GM18907 (cell line): ENCODE measurements around the gene SLC12A7.

Experiments
- ATAC-seq: cut with Tn5 transposase; IDR thresholded peaks from one replicate; pipeline ENCODE4 v1.9.1; 2021; ENCODE audit warnings: mild to moderate bottlenecking, moderate library complexity; ENCODE audit not compliant: unreplicated experiment

SLC12A7 gene

DNA sequence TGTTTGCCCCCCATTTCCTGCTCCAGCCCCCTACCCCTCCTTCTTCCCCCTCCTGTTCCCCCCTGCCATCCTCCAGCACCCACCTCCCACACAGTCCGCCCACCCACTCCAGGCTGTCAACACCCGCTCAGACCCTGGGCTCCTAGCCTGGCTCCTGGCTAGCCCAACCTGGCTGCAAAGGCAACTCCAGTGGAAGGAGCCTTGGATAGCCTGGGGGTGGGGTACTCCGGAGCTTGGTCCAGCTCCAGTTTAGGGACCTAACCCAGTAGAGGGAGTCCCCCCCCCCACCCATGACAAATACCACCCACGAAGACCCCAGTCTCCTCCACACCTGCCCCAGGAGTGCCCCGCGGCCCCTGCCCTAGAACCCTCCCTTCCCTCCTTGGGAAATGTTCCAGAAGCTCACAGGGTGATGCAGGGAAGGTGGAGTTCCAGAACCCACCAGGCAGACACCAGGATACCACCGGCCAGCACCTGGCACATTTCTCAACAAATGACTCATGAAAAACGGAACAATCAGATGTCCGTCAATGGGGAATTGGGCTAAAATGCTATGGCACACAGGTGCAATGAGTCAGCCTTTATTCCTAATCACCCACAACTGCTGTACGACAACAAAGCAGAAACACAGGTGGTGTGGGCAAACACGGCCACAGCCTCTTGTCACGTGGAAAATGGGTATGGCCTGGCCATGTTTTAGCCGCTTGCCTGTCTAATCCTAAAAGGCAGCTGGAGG, 901 bp upstream of the SLC12A7 start:
- no peak for ATAC-seq

DNA sequence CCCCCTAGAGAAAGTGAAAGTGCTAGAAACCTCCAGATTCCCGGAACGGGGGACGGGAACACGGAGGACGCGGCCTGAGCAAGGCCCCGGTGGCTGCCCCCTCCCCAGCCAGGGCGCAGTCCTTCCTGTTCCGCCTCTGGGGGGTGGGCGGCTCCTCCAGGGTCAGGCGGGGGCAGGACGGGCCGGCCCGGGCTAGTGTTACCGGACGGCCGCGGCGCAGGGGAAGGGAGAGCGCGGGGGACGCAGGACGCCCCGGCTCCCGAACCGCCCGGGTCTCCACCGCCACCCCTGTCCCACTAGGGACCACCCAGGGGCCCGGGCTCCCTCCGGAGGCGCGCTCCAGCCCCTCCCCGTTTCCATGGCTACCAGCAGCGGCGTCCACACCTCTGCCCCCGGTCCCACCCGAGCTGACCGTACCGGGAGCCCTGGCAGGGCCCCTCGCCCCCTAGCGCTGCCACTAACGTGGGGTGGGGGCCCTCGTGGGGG, 579 bp downstream of the SLC12A7 start:
- ATAC-seq = peak; percentile 30

DNA sequence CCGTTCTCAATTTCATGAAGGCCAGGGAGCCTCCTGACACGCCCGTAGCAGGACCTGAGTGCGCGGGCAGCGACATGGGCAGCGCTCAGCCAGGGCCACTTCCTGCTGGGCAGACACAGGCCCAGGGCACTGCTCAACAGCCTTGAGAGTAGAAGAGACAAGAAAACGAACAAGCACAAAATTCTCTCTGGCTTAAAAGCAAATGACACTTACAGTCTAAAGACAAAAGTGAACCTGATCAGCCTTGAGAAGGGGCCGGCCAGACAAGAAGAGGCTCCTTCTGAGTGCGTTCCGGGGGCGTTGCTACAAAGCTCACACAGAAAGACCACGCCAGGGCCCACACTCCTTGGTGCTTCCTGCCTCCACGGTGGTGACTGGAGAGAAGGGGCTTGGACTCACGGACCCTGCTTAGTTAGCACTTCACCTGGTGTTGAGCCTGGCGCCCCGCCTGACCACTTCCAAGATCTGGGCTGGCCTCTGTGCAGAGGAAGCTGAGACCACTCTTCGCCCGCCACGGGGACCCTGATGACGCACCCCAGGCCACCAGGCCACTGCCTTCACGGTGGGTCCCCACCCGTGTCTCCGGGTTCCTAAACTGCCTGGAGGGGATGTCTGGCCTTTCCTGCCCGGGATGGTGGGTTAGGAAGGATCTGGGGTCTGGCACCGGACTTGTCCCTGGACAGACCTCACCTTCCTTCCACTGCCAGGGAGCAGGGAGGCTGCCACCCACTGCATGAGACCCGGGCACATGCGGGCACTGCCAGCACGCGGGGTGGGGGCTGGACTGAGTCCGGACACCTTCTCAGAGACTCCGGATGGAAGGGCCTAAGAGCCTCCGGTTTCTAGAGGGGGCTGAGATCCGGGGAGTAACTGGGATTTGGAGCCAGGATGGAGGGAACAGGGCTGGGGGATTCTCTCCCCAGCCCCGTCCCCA, 1.3 kb downstream of the SLC12A7 start:
- peak; percentile 12 for ATAC-seq

DNA sequence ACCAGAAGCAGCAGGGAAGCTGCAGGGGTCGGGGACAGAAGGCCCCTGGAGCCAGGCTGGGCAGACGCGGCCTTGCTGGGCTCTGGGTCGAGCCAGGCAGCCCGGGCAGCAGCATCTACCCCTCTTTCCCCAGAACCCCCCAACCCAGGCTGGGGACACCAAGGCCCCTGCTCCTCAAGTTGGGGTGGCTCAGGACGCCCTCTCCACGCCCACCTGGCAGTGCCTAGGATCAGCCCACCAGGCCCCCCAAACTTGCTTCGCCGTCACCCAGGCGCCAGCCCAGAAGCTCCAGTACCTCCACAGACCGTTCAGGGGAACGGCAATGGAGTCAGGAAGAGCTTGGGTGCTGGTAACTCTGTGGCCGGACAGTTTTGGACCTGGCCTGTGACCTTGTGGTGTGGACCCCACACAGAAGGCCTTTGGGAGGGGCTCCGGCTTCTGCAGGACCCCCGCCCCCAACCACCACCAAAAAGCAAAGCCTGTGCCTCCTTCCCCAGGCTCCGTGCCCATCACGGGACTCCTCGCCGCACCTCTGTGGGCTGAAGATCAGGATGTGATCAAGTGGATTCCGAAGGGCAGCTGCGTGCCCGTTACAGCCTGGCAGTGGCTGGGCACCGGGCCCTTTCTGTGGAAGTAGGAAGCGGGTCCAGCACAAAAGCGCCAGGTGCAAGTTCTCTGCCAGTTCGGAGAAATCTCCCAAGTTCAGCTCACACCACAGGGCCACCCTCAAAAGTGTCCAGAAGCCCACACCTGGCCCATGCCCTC, 2.1 kb downstream of the SLC12A7 start:
- no peak for ATAC-seq

DNA sequence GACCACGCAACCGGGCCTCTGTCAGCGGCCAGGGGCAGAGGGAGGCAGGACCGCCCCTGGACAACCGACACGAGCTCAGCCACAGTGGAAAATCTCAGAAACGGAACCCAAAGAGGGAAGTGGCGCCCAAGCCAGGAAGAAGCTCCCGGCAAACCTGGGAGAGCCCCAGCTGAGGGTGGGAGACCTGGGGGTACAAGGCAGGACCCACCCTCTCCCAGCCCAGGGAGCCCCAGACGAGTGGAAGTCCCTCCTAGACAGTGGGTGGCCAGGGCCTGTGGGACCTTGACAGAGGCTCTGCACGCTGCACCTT, 3.0 kb downstream of the SLC12A7 start:
- ATAC-seq = no peak

DNA sequence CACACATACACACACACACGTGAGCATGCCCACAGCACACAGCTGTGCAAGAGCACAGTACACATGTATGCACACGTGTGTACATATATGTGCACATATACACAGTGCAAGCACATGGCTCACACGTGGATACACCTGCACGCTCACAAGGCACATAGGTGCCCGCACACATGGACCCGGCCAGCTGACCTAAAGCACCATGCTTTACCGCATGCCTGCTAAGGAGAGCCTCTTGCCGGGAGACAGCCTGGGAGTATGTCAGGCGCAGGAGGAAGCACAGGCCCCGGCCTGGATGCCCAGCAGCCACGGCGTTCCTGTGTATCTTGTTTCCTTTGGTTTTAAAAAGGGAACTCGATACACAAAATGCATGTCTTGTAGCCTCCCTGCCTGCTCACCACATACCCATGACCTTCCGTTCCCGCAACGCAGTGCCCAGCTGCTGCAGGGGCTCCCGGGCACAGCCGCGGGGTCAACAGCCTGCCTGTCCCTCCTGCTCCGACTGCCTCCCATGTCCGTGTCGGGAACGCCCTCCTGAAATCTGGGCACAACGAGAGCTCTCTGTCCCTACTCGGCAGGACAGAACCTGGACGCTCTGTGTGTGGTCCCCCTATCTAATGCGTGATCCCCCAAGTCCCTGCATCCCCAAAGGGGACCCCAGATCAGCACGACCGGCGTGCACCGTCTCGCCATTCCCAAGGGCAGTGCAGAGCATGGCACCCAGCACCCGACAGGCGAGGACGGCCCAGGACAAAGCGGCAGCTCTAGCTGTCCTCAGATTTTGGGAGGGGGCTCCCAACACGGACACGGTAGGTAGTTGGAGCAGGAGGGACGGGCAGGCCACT, 3.6 kb downstream of the SLC12A7 start:
- no peak for ATAC-seq

DNA sequence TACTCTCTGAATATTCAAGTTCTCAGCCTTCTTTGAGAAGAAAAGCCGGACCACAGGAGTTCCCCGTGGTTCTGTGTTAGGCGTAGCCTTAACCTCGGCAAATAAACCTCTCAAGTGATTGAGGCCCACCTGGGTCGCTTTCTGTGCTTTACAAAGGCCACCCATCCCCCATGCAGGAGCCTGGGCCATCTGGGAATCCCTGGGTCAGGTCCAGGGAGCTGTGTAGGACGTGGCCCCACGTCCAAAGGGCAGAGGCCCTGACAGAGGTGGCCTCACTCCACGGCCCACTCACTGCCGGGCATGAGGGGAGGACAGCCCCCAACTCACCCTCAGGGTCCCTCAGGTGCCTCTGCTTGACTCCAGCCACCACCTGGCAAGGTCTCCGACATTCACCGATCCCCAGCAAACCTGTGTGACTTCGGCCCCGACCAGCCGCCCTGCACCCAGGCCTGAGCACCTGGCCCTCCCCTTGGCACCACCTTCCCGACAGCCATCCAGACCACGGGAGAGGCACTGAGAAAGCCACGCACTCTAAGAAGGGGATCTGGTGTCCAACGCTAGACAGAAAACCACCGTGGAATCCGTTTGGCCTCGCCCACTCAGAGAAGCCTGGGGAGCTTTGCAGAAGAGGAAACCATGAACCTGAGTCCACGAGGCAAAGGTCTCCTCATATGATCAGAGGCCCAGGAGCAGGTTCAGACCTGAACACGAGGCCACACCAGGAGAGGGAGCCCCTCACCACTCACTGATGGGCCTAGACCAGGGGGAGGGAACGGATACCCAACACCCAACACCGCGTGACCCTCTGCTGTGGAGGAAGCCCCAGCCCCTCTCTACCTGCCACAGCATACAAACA, 4.5 kb downstream of the SLC12A7 start:
- no peak for ATAC-seq

DNA sequence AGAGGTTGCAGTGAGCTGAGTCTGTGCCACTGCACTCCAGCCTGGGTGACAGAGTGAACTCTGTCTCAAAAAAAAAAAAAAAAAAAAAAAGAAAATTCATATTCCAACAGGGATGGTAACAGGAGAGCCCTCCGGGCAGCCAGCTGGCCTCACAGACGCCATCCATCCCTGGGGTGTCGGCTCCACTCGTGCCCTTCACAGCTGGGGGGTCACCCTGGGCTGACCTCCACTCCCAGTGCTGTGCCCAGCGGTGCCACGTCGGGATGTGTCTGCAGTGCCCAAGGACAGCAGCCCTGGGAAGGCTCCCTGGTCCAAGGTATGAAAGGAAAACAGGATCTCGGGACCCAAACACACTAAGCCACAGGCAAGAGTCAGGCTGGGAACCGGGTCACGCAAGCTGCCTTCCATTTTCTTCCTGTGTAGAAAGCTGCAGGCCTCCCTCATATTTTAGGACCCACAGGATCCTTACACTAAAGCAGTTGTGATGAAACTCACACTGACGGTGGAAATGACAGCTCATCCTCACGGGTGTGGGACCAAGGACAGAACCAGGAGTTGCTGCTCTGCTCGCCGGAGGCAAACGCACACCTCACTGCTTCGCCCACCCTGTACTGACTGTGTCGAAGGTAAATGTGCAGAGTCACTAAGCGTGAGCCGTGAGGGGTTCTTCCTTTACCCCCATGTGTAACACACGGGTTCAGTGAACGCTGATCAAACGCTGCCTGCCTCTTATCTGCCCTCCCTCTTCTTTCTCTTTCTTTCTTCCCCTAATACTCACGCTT, 5.3 kb downstream of the SLC12A7 start:
- ATAC-seq = no peak

DNA sequence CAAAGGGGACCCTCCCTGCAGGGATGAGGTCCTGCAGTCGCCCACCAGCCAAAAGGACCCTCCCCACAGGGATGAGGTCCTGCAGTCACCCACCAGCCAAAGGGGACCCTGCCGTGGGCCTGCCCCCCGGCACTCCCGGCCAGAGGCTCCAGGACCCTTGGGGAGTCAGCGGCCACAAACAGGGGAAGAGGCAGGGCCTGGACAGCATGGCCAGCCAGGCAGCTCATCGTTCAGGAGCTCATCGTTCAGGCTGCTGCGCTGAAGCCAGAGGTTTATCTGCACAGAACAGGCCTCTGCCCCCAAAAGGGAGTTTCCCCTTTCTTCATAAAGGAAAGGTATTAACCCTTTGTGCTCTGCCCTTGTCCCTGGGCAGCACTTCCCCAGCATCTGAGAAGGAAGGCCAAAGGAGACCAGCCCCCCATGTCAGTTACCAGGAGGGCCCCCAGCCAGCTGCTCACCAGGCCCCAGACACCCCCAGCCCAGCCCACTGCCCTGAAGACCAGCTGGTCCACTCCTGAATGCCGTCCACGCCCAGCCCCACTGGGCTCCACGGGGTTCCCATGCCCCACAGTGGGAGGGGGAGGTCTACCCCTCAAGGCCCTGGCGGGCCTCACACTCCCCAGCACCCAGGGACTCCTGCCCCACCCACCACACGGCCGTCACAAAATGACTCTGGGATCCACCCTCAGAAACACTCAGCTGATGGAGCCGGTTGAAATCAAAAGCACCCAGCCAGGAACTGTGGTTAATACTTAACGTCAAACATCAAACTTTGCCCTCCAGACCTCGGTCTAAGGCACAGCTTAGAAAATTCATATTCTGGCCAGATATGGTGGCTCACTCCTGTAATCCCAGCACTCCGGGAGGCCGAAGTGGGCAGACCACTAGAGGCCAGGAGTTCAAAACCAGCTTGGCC, 6.3 kb downstream of the SLC12A7 start:
- peak; percentile 63 for ATAC-seq

DNA sequence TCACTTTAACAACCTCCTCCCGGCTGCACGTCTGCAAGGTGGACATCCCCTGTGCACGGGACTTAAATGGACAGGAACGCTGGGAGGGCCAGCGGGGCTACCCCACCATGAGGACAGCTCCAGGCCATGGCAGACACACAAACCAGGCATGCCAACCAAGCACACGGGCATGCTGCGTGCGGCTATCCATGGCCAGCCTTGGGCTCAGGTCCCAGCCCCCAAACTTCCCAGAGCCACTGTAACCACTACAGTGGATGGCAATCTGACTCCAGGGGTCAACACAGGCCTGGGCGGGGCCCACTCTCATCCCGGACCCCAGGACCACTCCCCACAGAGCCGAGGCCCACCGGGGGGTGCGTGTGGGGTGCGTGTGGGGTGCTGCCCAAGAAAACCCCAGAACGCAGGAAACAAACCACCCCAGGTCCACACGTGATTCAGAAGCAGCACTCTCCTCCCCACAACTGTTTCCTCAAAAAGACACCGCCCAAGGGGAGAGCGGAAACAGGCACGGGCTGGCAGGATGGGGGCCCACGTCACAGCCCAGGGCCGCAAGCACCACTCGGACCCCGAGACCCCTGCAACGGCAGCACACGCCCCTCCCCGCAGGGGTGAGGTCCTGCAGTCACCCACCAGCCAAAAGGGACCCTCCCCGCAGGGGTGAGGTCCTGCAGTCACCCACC, 7.4 kb downstream of the SLC12A7 start:
- ATAC-seq = peak; percentile 35

DNA sequence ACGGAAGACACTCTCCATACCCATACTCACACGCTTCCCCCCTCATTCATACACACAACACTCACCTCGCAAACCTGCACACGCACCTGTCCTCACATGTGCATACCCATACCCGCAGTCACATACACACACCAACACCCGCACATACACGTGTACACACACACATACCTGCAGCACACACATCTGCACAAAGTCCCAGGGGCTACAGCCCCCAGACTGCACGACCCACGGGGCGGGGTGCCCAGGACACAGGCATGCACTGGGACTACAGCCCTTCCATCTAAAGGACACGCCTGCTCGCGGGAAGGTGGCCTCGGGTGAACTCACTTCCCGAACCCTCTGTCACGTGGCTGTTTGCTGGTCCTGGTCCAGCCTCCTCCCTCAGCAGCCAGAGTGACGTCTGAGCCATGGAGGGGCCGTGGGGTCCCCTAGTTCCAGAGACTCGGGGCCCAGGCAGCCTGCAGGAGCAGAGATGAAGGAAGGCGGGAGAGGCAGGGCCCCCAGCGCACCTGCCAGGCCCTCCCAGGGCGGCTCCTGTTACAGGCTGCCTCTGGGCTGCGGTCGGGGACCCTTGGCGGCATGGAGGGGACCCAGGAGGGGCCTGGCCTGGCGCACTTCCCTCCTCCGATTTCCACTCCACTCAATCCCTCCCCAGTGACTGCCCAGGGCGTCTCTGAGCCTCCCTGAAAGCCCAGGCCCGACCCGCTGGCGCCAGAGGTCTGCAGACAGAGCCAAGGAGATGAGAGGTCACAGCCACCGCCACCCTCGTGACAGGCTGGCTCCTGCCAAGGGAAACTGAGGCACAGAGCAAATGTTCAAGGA, 8.1 kb downstream of the SLC12A7 start:
- no peak for ATAC-seq

DNA sequence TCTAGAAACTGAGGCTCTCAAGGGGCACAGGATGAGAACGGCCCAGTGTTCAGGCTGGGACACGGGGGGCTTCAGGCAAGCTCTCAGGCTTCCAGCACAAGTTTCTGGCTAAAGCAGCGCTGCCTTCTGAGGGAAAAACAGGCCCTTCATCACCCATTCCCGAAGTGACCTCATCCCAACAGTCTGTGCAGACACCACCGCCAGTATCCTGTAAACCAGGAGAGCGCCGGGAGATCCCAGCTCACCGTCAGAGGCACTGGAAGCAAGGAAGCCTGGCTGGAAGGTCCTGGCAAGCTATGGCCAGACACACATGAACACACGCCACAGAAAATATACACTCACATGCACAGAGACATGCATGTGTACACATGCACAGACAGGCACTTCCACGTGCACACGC, 8.8 kb downstream of the SLC12A7 start:
- no peak for ATAC-seq

DNA sequence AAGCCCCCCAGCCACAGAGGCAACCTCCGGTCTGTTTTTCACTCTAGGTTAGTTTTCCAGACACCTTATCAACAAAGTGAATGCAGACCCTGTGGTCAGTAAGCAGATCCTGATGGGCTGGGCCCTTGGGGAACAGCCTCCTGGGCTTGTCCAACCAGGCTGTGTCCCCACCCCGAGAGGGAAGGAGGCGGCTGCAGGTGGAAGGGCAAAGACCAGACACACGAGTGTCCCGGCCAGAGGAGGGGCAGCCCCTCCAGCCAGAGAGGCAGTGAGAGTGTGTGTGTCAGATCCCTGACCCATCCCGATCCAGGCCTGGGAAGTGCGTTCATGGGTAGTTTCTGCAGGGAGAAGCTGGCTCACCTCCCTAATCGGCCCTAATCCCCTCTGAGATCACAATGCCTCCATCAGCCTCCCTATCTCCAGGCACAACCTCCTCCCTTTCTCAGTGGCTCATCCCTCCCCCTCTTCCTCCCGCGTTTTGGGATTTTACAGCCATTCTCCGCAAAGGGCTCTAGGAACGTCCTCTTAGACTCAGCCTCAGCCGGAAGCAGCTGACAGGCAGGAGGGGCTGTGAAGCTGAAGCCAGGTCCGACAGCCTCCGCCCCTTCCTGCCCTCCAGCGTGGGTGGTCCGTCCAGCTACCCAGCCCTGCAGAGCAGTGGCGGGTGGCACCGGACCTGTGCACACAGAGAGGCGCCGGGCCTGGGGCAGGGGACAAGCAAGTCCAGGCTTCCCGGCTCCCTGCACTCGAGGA, 9.7 kb downstream of the SLC12A7 start:
- no peak for ATAC-seq

DNA sequence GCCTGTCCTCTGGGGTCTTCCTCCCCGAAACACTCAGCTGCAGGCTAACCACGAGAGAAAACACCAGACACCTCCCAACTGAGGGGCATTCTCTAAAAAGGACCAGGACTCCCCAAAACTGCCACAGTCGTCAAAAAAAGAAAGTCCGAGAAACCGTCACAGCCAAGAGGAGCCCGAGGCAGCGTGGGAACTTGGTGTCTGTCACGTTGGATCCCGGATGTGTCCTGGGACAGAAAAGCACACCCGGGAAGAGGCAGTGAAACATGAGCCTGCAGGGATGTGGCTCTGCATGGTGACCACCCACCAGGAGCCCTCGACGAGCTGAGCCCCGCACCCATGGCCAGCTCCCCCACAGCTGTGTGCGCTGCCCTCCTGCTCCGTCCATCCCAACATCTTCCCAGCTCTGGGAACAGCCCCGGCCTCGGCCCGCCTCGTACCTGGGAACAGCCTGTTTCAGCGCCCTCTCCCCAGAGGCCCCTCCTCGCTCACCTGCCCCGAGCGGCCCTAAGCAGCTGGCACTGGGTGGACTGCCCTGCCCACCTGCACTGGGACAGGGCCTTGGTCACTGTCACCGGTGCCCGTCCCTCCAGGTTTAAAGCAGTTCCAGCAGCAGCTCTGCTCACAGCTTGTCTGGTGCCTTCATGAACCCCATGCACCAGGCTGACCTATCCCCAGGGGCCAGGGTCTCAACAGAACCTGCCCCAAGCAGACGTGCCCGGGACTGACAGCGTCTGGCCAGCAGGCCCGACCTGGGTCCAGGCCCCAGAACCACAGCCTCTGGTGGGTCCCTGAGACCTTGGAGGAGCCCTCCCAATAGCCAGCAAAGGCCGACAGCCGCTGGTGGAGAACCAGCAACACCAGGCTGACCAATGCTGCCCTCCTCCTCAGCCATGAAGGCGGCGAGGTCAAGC, 10.9 kb downstream of the SLC12A7 start:
- no peak for ATAC-seq
